Activated CD4-positive, alpha-beta T cell treated with anti-CD3 and anti-CD28 coated beads, Interleukin-2, Interleukin-4, amounts not matched to agents 100 ng/mL and 50 ng/mL, durations not matched to agents 16 hours and 8 hours (primary cell): Measurements from ENCODE around the gene SPTBN2.

Experiments
- DNase-seq: peaks from one replicate; pipeline ENCODE4 v3.0.0-alpha.2; 2020; ENCODE audit warnings: low spot score

The SPTBN2 gene

GRCh38 chr11:66728693-66729385, at the start of gene SPTBN2:
Gene SPTBN2 (minus strand): TSS chr11:66729216. CDS start chr11:66721240, 7,976 bp downstream.
- DNase-seq = no peak

GRCh38 chr11:66768818-66769217, 39.8 kb upstream of the SPTBN2 start:
- DNase-seq = no peak

- no peak for DNase-seq
These were observed 39.1 kb upstream of the SPTBN2 start for GRCh38 chr11:66768088-66768521.

- no peak for DNase-seq
These were observed 38.6 kb upstream of the SPTBN2 start for GRCh38 chr11:66767666-66768065.

- no peak for DNase-seq
These were observed 37.7 kb upstream of the SPTBN2 start for GRCh38 chr11:66766681-66767080.

- DNase-seq = no peak
These were observed 33.1 kb upstream of the SPTBN2 start for GRCh38 chr11:66762088-66762487.

- DNase-seq = no peak
These were observed 23.1 kb upstream of the SPTBN2 start for GRCh38 chr11:66752148-66752547.

GRCh38 chr11:66749091-66749490, 20.1 kb upstream of the SPTBN2 start:
- DNase-seq = no peak

GRCh38 chr11:66747480-66747879, 18.5 kb upstream of the SPTBN2 start:
- no peak for DNase-seq

- peak; percentile 58 for DNase-seq
These were observed 16.6 kb upstream of the SPTBN2 start for GRCh38 chr11:66745356-66746235.

GRCh38 chr11:66744485-66745355, 15.7 kb upstream of the SPTBN2 start:
- peak; percentile 87 for DNase-seq

GRCh38 chr11:66743271-66743968, 14.4 kb upstream of the SPTBN2 start:
- DNase-seq = no peak

- DNase-seq = no peak
These were observed 12.1 kb upstream of the SPTBN2 start for GRCh38 chr11:66741153-66741552.

- no peak for DNase-seq
These were observed 11.0 kb upstream of the SPTBN2 start for GRCh38 chr11:66739983-66740382.

- DNase-seq = no peak
These were observed 5.2 kb upstream of the SPTBN2 start for GRCh38 chr11:66734215-66734614.

GRCh38 chr11:66729447-66729846, 431 bp upstream of the SPTBN2 start:
- no peak for DNase-seq

- DNase-seq = no peak
These were observed 851 bp downstream of the SPTBN2 start for GRCh38 chr11:66728038-66728692.

GRCh38 chr11:66727282-66728037, 1.6 kb downstream of the SPTBN2 start:
- no peak for DNase-seq

GRCh38 chr11:66725647-66726046, 3.4 kb downstream of the SPTBN2 start:
- DNase-seq = no peak

- no peak for DNase-seq
These were observed 3.9 kb downstream of the SPTBN2 start for GRCh38 chr11:66725114-66725513.
